GM19023 (cell line): ENCODE measurements around the gene CELSR3.

Source experiments
- ATAC-seq: cut with Tn5 transposase; IDR thresholded peaks from one replicate; pipeline ENCODE4 v1.9.1; 2021; ENCODE audit warnings: mild to moderate bottlenecking, moderate library complexity; ENCODE audit not compliant: unreplicated experiment

CELSR3 gene, protein sequence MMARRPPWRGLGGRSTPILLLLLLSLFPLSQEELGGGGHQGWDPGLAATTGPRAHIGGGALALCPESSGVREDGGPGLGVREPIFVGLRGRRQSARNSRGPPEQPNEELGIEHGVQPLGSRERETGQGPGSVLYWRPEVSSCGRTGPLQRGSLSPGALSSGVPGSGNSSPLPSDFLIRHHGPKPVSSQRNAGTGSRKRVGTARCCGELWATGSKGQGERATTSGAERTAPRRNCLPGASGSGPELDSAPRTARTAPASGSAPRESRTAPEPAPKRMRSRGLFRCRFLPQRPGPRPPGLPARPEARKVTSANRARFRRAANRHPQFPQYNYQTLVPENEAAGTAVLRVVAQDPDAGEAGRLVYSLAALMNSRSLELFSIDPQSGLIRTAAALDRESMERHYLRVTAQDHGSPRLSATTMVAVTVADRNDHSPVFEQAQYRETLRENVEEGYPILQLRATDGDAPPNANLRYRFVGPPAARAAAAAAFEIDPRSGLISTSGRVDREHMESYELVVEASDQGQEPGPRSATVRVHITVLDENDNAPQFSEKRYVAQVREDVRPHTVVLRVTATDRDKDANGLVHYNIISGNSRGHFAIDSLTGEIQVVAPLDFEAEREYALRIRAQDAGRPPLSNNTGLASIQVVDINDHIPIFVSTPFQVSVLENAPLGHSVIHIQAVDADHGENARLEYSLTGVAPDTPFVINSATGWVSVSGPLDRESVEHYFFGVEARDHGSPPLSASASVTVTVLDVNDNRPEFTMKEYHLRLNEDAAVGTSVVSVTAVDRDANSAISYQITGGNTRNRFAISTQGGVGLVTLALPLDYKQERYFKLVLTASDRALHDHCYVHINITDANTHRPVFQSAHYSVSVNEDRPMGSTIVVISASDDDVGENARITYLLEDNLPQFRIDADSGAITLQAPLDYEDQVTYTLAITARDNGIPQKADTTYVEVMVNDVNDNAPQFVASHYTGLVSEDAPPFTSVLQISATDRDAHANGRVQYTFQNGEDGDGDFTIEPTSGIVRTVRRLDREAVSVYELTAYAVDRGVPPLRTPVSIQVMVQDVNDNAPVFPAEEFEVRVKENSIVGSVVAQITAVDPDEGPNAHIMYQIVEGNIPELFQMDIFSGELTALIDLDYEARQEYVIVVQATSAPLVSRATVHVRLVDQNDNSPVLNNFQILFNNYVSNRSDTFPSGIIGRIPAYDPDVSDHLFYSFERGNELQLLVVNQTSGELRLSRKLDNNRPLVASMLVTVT (N-terminal part only)

DNA sequence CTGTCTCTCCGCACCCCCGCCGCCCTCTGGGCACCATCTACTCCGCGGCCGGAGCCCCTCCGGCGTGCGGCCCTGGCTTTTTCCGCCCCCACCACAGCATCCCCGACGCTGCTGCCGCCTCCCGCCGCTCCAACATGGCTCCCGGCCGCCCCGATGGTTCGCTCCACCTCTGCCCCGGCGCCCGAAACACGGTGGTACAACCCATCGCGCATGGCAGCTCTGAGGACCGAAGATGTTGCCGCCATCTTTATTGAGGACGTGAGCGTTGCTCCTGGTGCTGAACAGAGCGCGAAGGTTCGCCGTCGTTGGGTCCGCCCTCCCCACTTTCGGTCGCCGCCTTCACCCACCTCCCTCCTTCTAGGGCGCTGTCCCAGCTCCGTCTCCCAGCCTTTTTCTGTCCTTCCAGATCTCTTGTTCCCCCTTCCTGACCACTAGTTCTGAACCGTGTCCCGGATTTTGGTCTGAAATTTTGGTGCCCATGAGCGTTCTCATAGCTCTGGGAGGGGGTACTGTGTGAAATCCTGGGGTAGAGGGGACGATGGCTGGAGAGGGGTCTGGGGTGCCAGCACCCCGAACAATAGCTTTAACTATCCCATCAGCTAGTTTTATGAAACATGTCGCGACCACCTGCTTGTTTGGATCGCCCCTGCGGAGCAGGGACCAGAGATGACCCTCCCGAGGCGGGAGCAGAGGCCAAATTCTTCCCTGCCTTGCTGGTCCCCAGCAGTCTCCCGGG is at the start of gene CELSR3:
Gene CELSR3, minus strand, starts transcription at position 134 of the 736 bp plus-strand sequence. CDS start 252 bp downstream, outside the sequence.
- ATAC-seq = no peak

DNA sequence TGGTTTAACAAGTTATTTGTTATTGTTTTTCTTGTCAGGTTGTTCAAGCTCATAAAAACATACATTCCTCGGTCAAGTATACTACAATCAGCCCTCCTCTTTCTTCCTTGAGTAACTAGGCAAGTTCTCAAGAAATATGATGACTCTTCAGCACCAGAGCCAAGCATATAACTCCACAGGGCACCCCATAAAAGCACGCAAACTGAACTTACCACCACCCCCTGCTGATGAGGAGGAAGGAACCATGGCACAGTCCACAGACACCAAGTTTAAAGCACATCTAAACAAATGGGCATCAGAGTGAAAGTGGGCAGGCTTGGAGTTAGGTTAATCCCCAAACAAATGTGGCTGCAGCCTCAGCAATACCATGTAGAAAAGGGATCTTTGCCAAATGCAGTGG is 49.0 kb upstream of the CELSR3 start:
- ATAC-seq = no peak

DNA sequence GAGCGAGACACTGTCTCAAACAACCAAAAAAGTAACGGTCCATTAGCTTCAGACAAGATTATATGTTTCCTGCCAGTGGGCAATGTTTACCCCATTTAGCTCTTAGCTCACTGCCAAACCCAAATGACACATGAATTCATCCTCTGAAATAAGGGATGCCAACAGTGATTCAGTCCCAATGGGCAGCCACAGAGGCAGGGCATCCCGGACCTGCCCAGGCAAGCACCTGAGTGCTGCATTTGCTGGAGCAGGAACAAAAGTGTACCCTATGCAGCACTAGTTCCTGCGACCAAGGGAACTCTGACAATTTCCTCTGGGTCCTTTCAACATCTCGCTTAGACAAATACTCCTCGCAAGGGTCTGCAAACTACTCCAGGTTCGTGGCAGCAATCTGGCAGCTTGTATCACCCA is 46.4 kb upstream of the CELSR3 start:
- ATAC-seq = no peak

DNA sequence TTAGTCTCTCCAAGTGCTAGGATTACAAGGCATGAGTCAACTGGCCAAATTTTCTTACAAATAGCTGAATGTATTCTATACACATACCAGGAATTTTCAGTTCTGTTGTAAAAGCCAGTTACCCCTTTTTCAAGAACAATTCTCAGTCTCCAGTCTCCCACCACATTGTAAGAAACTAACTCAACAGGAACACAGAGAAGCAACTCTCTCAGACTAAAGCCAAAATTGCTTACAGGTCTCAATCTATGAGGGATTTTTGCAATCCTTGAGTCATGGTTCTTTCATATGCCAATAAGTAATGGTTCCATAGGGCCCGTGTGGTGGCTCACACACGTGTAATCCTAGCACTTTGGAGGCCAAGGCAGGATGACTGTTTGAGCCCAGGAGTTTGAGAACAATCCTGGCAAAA is 45.8 kb upstream of the CELSR3 start:
- ATAC-seq = no peak

DNA sequence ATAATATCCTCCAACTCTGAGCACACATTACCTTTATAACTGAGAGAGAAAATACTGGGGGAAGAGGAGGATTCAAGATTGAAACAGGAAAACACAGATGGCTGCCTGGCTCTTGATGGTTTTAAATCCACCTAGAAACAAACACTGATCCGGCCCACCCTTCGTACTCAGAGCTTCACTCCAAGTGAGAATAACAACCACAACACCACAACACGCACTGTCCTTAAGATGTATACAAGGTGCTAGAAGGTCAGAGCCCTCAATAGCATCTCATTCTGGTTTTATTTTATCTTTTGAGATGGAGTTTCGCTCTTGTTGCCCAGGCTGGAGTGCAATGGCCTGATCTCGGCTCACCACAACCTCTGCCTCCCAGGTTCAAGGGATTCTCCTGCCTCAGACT is 44.5 kb upstream of the CELSR3 start:
- no peak for ATAC-seq

DNA sequence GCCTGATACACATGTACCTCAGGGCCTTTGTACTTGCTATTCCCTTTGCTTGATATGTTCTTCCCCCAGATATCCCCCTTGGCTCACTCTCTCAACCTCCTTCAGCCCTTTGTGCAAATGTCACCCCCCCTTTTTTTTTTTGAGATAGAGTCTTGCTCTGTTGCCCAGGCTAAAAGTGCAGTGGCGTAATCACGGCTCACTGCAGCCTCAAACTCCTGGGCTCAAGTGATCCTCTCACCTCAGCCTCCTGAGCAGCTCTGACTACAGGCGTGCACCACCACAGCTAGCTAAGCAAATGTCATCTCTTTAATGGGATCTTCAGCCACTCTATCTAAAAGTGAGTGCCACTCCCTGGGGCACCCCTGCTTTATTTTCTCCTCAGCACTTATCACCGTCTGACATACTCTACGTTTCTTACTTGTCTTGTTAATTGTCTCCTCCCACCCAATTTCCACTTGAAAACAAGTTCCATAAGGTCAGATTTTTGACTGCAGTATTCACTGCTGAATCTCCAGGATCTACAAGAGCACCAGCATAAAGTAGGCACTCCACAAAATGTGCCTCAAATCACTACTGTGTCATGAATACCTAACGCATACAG is 39.7 kb upstream of the CELSR3 start:
- ATAC-seq = no peak

DNA sequence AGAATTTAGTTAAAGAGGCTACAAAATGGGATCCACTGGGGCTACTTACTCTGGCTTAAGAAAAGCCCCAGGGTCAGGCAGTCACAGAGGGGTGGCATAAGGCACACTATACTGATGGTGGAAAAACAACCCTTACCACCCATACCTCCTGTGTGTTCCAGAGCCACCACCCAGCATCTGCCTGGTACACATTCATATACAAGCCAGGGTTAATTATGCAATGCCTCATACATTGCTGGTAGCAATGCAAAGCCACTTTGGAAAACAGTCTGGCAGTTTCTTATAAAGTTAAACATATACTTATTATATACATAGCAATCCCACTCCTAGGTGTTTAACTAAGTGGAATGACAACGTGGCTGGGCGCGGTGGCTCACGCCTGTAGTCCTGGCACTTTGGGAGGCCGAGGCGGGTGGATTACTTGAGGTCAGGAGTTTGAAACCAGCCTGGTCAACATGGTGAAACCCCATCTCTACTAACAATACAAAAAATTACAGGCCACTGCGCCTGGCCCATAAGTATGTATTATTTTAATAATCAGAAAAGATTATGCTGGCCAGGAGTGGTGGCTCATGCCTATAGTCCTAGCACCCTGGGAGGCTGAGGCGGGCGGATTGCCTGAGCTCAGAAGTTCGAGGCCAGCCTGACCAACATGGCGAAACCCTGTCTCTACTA is 38.2 kb upstream of the CELSR3 start:
- ATAC-seq = no peak

DNA sequence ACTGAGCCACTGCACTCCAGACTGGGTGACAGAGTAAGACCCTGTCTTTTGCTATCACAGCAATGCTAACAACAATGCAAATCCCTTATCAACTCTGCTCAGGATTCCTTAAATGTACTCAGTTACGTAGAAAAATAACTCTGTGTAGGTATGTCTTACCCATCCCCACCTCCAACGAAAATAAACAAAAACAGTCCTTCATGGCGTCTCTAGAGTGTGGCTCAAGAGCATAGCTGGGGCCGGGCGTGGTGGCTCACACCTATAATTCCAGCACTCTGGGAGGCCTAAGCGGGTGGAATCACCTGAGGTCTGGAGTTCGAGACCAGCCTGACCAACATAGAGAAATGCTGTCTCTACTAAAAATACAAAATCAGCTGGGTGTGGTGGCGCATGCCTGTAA is 36.2 kb upstream of the CELSR3 start:
- no peak for ATAC-seq

DNA sequence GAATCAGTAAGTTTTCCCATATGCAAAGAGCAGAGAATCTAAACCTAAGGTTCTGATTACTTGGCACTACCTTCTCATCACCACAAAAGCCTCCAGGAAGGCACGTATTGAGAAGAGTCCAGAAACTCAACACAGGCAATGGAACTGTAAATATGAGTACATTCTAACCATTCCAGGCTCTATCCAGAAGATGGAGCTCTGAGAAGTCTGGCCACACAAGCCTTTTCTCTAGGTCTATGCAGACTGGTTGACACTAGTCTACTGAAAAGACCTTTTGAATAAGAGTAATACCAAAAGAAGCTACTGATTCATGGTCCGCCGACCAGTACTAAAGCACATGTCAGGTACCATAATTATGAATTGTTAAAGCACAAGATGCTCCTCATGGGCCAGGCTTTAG is 35.3 kb upstream of the CELSR3 start:
- ATAC-seq = no peak

DNA sequence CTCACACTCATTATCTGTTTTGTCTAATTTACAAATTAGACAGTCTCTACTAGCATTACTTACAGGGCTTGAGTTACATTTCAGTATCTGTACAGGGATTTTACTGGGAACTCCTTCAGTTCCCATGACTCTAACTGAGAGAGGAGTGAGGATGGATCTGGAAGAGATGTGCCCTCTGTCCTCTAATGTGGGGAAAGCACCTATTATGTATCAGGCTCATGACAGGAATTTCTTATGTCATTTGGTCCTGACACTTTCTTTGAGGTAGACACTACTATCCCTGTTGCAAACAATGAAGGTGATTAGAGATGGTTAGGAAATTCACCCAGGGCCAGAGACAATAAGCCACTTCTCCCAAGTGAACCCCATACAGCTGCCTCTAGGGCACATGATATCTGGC is 33.9 kb upstream of the CELSR3 start:
- ATAC-seq = no peak

DNA sequence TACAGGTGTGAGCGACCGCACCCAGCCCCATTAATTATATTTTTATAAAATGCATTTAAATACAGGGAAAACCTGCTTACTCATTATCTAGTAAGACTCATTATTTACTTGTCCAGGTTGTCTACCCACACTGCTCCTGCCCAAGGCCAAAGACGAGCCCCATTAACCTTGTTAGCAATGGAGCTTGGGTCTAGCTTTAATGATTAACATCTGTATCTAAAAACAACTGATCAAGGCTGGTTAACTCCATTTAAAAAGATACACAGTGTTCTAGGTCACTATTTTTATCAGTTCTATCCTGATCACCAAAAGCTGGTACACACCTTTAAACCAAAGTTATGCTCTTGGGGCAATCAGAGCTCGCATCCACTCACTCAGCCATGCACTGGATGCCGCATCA is 33.5 kb upstream of the CELSR3 start:
- no peak for ATAC-seq

DNA sequence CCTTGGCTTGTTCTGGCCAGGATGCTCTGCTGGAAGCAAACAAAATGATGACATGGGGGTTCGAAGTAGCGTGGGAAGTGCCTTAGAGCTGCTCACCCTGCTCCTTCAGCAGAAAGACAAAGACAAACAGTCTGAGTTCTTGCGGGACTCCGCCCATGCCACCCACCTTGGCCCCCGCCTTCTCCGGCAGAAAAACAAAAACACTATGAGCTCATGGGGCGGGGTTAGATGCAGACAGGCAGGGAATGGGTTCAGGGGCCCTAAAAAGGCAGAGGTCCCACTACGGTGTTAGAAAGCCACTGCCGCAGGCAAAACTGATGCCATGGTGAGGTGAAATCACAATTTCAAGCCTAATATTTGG is 32.7 kb upstream of the CELSR3 start:
- no peak for ATAC-seq

DNA sequence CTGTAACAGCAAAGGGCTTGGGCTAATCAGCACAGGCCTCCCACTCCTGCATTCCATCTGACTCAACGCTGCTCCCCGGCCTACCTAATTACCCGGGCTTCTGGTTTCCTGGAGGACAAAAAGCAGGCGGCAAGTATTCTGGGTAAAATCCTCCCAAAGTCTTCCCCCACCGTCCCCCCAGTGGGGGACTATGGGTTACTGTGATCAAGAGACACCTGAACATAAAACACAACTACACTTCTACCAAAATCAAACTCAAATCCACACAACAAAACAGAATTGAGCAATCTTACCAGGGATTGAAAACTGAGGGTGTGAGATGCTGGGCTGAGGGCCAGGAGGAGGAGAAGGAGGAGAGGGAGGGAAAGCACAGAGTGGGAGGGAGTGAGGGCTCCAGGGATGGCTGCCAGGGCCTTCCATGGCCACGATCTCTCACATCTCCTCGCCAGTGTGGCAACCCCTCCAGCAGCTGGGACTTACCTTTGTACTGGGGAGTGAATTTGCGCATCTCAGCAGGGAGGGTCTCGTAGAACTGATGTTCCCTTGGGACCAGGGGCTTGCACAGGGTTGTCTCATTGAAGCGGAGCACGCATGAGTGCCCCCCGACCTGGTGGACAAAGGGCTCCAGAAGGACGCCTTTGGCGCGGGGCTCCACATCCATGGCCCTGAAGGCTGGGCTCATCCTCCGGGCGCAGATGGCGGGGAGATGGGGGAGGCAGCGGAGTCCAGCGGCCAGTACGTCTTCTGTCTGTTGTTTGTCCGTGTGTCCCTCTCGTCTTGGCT is 32.1 kb upstream of the CELSR3 start:
- ATAC-seq = no peak

DNA sequence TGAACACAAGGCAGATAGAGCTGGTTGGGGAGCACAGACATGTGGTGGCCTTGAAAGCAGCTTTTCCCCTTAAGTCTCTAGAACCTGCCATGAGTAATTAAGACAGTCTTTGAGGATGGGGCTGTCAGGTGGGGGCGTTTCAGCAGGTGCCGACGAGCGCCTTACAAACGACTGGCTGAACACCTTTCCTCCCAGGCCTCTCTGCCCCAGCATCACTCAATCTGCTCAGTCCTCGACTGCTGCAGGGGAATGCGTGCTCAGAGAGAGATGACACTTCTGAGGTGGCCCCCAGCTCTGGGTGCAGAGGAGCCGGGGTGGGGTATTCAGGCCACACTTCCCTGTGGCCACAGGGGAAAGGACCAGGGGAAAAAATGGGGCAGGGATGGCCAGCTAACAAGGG is 31.1 kb upstream of the CELSR3 start:
- ATAC-seq = no peak

DNA sequence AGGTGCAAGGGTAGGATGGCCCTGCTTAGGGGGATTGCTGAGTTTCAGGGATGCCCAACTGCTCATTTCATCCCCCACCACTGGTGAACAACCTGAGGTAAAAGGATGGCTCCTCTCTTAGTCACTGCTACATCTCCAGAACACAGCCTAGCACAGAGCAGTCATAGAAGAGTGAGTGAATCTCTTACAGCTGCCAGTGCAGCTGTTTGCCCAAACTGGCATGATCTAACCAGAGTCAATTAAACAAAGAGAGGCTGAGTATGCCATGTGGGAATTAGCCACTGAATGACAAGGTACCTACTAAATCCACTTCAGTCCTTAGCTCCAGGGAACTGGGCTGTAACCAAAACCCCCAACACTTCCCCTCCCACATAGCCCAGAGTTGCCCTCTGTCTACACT is 29.9 kb upstream of the CELSR3 start:
- no peak for ATAC-seq

DNA sequence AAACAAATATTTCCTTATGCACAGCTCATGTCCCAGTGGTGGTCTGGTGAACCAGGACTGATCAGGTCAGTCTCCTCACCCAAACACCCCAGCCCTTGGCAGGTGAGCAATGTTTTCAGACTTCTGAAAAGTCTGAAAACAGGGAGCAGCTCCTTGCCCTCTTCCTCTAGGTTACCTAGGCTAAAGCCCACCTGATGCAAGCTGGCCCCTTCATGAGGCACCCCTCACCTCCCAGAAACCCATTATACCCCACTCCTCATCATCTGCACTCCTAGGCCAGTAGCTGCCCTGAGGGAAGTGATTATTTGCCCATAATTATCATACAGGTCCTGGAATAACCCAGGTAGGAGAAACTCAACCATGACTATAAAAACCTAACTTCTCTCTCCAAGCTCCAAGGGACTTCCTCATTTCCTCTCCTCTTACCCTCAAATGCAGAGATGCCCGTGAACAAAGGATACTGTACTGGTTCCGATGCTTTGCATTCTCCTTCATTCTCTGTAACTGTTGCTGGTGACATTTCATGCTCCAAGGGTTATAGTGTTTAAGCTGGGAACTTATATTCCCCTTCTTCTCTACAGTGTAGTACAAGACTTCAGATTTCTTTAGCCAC is 28.3 kb upstream of the CELSR3 start:
- no peak for ATAC-seq

DNA sequence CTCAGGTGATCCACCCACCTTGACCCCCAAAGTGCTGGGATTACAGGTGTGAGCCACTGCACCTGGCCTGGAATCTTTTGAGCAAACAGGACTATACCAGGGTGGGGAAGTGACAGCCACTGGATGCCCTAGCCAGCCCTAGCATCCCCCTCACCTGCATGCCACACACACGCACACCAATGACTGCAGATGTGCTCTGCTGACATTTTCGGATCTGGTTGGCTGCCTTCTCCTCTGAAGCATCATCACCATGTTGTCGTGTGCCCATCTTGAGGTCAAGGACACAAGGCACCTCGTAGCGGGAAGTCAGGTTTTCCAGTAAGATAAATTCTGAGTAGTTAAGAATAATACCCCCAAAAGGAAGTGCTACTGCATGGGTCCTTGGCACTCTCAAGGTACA is 26.7 kb upstream of the CELSR3 start:
- ATAC-seq = no peak

DNA sequence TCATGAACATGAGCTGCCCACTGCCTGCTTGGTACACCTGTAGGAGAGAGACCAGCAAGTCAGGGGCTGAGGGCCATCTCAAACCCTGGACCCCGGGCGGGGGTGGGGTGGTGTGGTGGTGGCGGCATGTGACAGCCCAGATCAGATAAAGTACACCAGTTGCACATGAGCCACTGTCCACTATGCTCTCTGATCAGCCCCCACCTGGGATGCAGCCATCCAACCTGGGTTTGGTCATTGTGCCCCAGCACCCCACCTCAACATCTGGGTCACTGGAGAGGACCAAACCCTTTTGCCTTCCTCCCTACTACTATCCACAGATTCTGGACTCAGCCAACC is 26.0 kb upstream of the CELSR3 start:
- no peak for ATAC-seq
